COR-L47 (cell line): ENCODE data around the gene SC5D.

Experiments used
- DNase-seq: peaks from one replicate; lab custom pipeline; 2025; lab: John Stamatoyannopoulos, UW

SC5D gene

GRCh38 chr11:121291896-121292494 lies 576 bp upstream of the SC5D start:
- DNase-seq = peak; percentile 15

DNA sequence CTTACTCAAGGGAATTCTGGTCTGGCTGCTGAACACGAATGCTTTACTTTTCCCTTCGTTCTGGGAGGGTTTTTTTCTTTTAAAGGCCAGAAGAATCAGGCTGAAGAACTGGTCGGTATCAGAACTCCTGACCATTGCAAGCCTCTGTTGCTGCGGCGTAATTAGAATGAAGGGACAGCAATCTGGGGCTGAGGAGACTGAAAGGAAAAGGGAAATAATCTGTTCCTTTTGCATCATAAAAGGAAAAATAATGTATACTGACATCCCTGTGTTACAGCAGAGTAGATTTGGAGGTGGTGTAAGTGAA lies 670 bp downstream of the SC5D start:
- DNase-seq = no peak

GRCh38 chr11:121295246-121296029 lies 2.9 kb downstream of the SC5D start:
- DNase-seq = peak; percentile 7

GRCh38 chr11:121297872-121298271 lies 5.3 kb downstream of the SC5D start:
- DNase-seq = no peak

DNA sequence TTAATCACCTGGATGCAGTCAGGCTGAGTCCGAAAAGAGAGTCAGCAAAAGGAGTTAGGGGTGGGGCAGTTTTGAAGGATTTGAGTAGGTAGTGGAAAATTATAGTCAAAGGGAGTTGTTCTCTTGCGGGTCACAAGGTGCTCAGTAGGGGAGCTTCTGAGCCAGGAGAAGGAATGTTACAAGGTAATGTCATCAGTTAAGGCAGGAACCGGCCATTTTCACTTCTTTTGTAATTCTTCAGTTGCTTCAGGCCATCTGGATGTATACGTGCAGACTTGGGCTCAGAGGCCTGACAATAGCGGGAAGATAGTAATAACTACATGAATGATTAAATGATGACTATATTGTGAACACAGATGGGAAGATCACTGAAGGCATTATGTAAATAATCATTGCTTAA lies 6.2 kb downstream of the SC5D start:
- DNase-seq = no peak

- DNase-seq = no peak
These were observed 6.8 kb downstream of the SC5D start for GRCh38 chr11:121299417-121299816.

DNA sequence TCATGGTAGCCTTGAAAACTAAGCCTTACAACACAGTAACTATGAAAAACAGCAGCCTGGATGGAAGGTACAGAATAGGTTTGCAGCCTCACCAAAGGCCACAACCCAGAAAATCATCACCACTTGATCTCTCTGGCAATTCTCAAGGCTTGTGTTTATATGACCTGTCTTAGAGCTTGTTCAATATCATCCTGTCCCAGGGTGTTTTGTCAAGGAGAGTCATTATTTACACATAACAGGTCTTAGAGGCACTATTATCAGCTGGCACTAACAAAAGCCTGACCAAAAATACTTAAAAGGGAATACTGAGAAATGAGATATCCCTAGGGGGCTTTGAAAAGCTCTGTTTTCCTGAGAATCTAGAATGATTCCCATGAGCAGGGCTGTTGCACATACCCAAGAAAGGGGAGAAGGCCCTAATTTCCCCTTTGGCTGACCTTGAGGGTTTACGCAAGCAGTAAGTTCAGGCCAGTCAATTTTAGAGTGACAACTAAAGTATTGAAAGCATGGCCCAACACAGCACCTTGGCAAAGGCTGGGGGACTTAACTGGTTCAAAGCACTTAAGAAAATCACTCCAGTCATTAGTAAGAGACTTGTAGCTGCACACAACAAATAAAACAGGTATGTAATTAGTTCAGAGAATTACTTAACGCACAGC lies 7.9 kb downstream of the SC5D start:
- DNase-seq = no peak

DNA sequence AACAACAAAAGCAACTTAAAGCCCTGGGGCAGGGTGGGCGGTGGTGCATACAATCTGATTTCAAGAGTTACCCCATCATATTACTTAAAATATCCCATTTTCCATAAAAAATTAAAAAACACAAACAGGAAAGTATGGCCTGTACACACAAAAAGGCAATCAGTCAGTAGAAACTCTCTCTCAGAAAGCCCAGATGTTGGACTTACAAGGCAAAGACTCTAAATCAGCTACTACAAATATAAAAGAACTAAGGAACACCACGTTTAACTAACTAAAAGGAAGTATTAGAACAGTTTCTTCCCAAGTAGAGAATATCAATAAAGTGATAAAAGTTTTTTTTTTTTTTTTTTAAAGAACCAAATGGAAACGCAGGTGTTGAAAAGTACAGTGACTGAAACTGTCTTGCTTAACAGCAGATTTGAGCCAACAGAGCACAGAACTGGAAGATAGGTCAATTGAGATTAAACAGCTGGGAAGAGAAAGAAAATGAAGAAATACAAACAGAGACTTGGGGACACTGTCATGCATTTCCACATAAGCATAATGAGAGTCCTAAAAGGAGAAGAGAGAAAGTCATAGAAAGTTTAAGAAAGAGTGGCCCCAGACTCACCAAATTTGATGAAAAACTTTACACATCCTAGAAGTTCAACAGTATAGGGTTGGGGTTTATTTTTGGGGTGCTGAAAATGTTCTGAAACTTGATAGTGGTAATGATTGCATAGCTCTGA lies 8.6 kb downstream of the SC5D start:
- DNase-seq = no peak

DNA sequence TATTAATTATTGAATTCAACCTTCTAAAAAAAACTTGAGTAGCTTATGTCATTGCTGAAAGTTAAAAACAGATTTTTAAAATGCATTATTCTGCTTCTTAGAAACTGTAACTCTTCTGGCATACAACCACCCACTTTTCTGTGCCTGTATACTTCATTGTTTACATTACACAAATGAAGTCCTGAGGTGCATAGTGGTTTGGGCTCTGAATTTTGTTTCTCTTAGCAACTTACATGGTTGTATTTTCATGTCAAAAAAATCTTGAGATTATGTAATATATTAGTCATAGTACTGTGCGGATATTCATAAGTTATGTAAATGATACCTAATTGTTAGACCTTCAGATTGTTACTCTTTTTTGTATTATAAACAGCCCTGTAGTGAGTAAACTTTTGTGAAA lies 12.2 kb downstream of the SC5D start:
- DNase-seq = no peak

DNA sequence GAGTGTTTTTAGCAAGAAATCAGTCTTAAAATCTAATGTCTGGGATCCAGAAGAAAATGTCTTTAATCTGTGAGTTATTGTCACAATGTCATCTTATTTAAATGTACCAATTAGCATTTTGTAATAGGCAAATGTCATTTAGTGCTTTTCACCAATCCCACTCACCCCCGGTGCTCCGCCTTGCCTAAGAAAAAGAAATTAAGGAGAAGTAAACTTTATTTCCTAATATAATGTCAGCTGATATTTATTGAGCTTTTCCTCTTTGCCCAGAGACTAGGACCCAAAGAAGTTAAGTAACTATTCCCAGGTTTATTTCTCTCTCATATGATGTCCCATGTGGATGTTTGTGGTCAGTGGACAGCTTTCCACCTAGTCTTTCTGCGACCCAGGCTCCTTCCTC lies 16.2 kb downstream of the SC5D start:
- DNase-seq = no peak

GRCh38 chr11:121309688-121310087 lies 17.1 kb downstream of the SC5D start:
- no peak for DNase-seq

DNA sequence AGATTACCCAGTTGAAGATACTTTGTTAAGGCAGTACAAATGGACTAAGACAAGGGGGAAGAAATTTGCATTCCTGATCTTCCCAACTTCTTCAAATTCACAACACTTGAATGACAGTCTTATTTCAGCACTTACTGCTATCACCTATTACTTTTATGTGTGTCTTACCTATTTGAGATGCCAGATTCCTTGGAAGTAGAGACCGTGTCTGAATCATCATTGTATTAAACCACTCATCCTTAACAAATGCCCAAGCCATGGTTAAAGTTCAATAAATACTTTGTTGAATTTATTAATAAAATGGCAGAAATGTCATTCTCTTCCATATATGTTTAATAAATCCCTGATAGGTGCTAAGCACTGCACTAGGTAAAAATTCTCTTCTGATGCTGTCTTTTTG lies 18.3 kb downstream of the SC5D start:
- no peak for DNase-seq

GRCh38 chr11:121311373-121311772 lies 18.8 kb downstream of the SC5D start:
- no peak for DNase-seq

DNA sequence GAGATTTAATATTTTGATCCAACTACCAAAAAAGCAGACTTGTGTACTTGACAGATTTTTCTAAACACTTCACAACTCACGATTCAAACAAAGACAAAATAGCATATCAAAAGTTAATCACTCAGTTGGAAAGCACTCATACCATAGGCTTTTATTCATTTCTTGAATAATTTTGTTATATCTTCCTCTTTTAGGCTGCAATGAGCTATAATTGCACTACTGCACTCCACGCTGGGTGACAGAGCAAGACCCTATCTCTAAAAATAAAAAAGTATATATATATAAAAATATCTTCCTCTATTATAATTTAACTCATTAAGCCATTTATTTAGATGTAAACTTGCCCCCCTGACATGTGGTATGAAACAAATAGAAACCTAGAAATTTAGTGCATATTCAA lies 19.9 kb downstream of the SC5D start:
- no peak for DNase-seq

DNA sequence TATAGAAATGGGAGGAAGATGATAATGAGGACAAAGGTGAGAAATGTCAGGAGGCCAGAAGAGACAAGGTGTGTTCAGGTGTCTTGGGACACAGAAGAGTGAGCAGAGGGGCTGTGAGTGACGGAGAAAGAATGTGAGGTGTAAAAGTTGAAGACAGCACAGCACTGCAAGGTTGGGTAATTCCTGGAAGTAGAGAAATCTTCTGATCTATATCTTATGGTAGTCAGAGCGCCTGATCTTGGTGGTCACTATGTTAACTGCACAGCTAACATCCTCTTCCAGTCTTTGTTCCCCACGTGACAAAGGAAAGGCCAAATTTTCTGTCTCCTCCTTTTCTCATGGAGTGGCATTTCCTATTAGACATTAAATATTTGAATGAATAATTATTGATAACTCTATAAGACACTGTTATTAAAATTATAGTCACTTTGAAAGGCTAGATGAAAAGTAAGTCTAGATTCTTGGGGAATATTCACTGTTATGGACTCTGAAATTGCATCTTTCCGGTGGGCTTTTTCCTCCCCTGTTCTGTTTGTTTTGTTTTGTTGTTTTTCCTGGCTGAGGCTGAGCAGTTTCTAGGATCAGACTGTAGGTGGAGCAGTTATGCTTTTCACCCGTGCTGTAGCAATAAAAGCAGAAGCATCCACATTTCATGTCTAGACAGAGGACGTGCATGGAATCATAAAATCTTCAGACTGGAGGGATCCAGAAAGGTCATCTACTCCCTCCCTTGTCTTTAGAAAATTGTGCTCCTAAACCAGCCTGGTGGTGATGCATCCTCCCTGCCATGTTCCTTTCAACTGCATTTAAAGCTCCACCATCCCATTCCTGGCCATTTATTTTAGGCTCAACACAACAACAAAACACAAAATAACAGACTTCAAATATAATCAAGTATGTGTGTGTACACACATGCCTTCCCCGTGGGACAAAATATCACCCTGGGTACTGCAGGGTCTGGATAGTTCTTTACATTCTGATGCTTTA lies 26.6 kb downstream of the SC5D start:
- DNase-seq = peak; percentile 37

DNA sequence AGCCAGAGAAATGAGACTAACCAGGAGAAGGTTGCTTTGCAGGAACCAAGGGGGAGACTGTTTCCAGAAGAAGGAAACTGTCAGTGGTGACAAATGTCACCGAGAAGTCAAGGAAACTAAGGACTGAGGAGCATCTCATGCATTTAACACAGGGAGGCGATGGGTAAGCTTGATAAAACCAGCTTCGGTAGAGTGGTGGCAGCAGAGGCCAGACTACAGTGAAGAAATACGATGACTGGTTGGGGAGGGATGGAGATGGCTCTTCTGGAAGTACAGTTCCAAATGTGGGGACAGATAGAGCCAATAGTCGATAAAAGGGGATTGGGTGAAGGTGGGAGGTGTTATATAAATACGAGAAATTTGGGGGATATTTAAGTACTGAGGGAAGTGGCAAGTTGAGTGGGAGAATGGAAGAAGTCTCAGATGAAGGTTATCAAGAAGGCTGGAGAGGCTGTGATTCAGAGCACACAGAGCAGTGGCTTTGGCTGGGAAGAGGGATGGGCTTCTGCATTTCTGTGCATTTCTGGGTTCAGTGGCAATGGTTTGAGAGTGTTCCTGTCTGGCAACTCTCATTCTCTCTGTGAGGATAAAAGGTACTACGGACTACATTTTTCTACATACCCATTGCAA lies 29.2 kb downstream of the SC5D start:
- peak; percentile 49 for DNase-seq

DNA sequence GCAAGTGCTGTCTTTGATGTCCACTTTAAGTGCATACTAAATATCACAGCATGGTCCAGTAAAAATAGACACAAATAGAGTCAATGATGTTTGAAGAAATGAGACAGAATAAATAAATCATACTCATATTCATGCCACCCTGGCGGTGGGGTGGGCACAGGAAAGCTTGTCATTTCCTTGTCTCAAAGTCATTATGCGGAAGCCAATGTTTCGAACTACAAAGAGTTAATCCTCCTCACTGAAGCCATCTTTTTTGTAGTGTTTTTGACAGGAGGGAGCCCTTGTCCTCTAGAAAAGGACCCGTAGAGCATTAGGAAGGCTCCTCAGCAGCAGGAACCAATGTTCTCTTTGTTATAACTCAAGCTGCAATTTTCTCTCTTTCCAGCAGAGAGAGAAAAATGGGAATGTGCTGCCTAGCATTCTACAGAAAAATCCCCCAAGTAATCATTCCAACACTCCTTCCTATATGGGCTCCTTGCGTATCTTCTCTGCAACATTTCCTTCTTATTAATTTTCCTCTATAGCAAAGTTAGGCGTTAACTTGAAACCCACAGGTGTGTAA lies 30.6 kb downstream of the SC5D start:
- no peak for DNase-seq

- no peak for DNase-seq
These were observed 33.7 kb downstream of the SC5D start for GRCh38 chr11:121326230-121326629.

- no peak for DNase-seq
These were observed 35.0 kb downstream of the SC5D start for GRCh38 chr11:121327553-121327952.

GRCh38 chr11:121328176-121328966 lies 35.8 kb downstream of the SC5D start:
- DNase-seq = no peak
